ENCODE measurements around the gene CD200R1. TPM values are rescaled to one million over a fixed set of nuclear protein-coding genes. Genes with fewer than 3 reads are reported as not detected.
"Not testable (repeated sequence)": the region's sequence is repeated elsewhere in the genome, so short reads cannot be mapped to it uniquely, and the experiment has no call there.

Gene CD200R1
- total RNA-seq, 1 donor from 2014 or later: 18.6 TPM

- intact Hi-C loops (cut with micrococcal nuclease): loop anchor here (10.0 kb wide), 1 partner anchor 682 kb away; the partner anchor contains the start of gene SLC9C1
Measured at GRCh38 chr3:112976953-112977352, 2.0 kb upstream of the CD200R1 start.

DNA sequence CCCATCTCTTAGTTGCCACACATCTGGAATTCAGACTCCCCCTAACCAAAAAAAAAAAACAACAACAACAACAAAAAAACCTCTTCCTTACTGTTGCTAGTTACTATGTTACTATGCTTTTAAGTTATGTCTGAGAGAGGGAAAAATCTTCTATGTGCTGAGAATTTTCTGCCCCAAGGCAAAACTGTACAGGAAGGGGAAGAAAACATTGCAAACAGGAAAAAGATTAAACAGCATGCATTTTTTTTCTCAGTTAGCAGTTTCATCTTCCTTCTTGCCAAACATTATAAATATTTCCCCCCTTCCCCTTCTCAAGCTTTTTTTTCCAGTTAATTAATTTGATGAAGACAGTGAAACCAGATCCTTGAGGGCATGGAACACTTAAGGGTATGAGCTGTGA lies 1.1 kb upstream of the CD200R1 start:
- intact Hi-C loops (cut with micrococcal nuclease): loop anchor here (10.0 kb wide), 1 partner anchor 681 kb away; the partner anchor contains the start of gene SLC9C1

- intact Hi-C loops (cut with micrococcal nuclease): loop anchor here (2.0 to 10.0 kb wide), 2 partner anchors 127 to 679 kb away; partner anchors contain the start of genes CD200R1L and SLC9C1
Measured at GRCh38 chr3:112974178-112974517, 755 bp downstream of the CD200R1 start.

DNA sequence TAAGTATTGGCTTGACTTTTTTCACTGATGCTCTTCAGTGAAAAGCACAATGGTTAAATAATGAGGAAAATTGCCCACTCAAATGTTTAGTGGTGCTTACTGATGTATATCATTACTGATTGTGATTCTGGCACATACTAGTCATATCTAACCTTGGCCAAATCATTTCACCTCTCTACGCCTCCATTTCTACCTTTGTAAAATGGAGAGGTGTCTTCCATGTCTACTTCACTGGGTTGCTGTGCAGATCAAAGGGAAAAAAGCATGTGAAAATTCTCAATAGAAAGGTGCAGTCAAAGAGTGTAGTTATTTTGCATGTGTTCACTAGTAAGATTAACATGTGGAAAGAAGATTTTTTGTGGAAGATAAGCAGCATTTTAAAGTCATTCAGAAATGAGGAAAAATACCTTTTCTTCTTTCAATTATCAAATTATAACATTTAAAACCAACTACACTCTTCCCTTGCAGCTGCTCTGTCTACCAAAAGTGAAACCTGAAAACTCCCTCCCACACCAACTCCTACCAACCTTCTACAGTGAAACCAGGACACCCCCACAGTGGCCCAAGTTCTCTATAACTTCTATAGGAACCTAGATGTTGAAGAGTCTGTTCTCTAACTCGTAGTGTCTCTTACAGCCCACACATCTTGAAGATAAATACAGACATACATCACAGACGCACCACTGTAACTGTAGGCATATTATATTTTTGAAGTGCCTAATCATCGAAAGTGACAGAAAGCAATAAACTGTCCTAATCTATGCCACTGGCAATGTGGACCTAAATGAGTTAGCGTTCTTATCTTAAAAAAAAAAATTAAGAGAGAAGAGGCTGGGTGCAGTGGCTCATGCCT lies 1.4 kb downstream of the CD200R1 start:
- intact Hi-C loops (cut with micrococcal nuclease): loop anchor here (1.0 to 10.0 kb wide), 9 partner anchors 17 to 679 kb away; partner anchors contain the start of genes CD200R1L, GTPBP8, SLC35A5 and SLC9C1

- intact Hi-C loops (cut with micrococcal nuclease): loop anchor here (10.0 kb wide), 1 partner anchor 677 kb away; the partner anchor contains the start of gene SLC9C1
Measured at GRCh38 chr3:112972158-112972557, 2.7 kb downstream of the CD200R1 start.

GRCh38 chr3:112967828-112968227 lies 7.1 kb downstream of the CD200R1 start:
- intact Hi-C loops (cut with micrococcal nuclease): no loop called here

DNA sequence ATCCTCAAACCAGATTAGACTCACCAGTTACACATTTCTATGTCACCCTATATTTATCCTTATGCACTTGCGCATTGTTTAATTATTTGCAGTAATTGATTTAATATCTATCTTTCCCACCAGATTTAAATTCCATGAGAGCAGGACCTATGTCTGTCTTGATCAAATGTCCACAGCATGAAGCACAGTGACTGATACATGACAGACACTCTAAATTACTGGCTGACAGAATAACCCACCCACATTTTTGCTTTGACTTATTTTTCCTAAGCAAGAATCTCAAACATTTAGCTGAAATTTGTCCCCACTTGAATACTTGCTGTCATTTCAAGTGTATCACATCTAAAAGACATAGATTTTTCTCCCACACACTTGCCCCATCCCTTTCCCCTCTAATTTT lies 7.5 kb downstream of the CD200R1 start:
- intact Hi-C loops (cut with micrococcal nuclease): no loop called here

GRCh38 chr3:112966633-112967032 lies 8.3 kb downstream of the CD200R1 start:
- intact Hi-C loops (cut with micrococcal nuclease): no loop called here

DNA sequence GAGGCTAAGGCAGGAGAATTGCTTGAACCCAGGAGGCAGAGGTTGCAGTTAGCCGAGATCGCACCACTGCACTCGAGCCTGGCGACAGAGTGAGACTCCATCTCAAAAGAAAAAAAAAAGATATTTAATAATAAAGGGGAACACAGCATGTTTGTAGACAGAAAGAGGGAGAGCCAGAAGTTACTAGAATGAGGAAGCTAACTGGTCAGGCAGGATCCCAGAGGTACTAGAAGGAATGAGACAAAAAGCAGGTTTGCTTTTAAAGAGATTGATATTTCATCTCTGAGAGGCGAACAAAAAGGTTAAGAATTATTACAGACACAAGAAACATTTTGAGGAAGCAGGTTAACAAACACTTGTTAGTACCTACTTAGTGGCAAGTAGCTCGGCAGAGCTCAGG lies 9.2 kb downstream of the CD200R1 start:
- intact Hi-C loops (cut with micrococcal nuclease): no loop called here

- intact Hi-C loops (cut with micrococcal nuclease): no loop called here
Measured at GRCh38 chr3:112963683-112964082, 11.2 kb downstream of the CD200R1 start.

DNA sequence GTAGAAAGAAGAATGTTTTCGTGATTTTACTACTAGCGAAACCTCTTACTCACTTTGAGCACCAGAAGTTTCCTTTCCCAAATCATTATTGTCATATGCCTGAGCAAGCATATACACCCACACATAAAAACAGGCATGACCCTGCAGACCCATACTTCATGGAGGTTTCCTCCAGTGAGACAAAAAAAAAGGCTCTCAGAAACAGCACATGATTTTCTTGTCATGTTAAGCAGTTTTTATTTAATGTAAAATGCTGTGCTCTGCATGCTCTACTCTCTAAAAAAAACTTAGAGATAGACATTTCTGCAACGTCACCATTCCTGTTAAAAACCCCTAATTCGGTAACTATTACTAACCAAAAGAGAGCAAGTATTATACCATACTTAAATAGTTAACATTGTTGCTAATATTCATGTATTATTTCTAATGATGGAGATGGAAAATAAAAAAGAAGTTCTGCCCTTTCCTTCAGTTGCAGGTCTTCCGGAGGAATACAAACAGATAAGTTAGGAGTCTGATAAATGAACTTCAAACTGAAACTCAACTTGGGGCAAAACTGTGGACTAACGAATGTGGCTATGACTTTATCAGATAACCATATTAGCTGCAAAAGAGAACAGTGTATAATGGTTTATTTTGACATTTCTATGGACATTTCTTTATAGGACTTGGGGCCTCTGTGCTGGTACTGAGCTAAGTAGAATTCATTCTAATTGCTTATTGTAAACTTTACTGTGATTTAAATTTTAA lies 15.9 kb downstream of the CD200R1 start:
- intact Hi-C loops (cut with micrococcal nuclease): no loop called here

DNA sequence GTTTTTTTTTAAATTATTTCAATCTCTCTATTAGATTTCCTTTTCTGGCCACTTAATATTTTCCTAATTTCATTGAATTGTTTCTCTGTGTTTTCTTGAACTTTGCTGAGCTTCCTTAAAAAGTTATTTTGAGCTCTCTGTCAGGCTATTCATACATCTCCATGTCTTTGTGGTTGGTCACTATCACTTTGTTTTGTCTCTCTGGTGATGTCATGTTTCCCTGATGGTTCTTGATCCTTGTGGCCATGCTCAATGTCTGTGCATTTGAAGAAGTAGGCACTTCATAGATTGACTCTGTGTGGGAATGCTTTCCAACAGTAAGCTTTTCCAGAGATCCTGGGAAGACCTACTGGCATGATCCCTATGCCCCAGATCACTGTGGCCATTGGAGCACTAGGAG lies 18.6 kb downstream of the CD200R1 start:
- intact Hi-C loops (cut with micrococcal nuclease): no loop called here

- intact Hi-C loops (cut with micrococcal nuclease): no loop called here
Measured at GRCh38 chr3:112948346-112948838, 26.5 kb downstream of the CD200R1 start.

DNA sequence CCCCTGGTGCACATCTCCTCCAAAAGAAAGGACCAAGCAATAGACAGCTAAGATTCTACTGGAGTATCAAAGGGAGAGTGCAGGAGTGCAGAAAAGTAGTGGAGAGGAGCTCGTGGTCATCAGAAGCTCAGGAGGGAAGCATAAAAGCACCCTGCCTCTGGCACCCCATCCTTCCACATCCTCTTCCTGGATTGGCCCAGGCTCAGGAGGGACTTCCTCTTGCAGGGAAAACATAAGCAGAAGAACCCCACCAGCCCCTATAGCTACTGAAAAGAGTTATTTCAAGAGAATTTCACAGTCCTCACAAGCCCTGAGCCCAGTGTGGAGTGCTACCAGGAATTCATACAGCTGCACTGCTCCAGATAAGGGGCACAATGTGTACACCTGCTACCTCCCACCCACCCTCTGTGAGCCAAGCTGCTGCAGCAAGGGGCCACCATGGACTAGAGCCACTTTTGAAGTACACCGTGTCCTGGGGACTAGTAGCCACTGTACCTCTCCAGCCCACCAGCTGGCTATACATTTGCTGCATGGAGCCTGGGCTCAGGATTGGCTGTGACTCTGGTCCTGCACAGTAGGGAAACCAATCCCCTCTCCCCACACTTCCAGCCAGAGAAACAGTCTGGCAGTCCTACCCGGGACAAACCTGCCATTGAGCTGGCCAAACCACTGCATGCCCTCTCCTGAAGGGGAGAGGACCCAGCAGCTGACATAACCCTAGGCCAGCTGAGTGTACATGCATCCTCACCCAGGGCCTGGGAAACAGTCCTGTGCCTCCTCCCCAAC lies 43.0 kb downstream of the CD200R1 start:
- intact Hi-C loops (cut with micrococcal nuclease): no loop called here

DNA sequence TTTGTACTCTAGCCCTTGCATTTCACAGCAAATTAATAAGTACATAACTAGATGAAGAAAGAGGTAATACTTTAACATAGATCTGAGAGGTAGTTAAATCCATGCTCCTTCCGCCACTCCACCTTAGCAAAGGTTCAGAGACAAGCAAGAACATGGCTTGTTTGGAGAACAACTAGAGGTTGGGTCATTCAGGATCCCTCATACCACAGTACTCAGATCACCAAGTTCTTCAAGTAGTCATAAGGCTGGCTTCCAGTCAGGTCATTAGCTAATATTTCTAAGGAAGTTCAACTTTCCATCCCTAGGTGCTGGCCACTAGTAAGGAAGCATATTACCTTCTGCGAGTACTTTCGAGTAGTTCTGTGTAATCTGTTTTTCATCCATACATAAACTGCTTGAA lies 44.1 kb downstream of the CD200R1 start:
- intact Hi-C loops (cut with micrococcal nuclease): no loop called here

DNA sequence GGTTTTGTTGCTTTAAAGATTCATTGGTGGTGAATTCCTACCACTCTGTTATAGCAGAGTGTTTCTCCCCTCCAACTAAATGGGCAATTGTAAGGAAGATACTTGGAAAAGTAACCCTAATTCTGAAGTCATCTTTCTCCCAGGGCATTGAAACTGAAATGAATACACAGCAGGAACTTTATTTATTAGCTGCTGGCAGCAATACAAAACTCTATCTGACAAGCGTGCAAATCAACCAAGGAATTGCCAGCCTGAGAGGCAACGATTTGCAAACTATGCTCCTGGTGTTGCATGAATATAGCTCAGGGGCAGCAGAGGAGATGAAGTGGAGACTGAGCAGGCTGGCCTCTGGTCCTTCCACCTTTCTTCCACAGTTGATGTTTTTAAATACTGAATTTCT lies 48.9 kb downstream of the CD200R1 start:
- intact Hi-C loops (cut with micrococcal nuclease): no loop called here

DNA sequence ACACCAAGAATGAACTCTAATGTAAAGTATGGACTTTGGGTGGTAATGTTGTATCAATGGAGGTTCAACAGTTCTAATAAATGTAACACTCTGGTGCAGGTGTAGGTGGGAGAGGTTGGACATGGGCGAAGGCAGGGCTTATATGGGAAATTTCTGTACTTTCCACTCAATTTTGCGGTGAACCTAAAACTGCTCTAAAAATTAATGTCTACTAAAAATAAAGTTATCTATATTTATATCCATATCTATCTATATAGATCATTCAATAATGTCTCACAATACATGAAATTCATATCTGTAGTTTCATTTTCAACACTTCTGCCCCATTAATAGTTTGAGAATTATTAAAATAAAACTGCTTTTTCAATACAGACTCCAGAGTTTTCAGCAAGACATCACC lies 49.3 kb downstream of the CD200R1 start:
- intact Hi-C loops (cut with micrococcal nuclease): no loop called here

- intact Hi-C loops (cut with micrococcal nuclease): not testable (repeated sequence)
Measured at GRCh38 chr3:112919541-112919940, 55.4 kb downstream of the CD200R1 start.

DNA sequence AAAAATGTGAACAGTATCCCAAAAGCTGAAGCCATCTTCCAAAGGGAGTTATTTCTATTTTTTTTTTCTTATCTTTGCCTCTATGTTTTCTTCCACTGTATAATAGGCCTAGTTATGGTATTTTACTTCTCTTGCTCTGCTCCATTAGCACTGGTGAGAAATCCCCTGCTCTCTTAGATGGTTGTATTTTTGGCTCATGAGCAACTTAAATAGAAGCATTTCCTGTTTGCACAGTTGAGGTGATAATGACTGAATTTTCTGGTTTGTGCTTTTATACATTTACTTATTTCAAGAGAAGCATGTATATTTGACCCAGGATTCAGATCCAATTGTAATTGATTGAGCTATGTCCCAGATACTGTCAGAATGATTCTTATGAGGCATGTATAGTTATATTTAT lies 66.7 kb downstream of the CD200R1 start:
- intact Hi-C loops (cut with micrococcal nuclease): loop anchor here (1.0 kb wide), 1 partner anchor 65 kb away; no protein-coding TSS in a partner anchor

DNA sequence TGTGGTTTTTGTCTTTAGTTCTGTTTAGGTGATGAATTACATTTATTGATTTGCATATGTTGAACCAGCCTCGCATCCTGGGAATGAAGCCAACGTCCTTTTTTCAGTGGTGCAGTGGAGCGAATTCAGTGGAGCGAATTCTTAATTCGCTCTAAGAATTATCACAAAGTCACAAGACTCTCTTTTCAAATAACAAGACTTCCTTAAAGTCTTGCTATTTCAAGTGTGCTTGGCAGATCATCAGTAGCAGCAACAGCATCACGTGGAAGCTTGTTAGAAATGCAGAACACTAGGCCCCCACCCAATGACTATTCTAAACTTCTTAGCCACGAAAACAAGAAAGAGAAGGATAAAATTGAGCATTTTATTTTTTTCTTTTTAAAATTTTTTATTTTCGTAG lies 70.1 kb downstream of the CD200R1 start:
- intact Hi-C loops (cut with micrococcal nuclease): no loop called here

DNA sequence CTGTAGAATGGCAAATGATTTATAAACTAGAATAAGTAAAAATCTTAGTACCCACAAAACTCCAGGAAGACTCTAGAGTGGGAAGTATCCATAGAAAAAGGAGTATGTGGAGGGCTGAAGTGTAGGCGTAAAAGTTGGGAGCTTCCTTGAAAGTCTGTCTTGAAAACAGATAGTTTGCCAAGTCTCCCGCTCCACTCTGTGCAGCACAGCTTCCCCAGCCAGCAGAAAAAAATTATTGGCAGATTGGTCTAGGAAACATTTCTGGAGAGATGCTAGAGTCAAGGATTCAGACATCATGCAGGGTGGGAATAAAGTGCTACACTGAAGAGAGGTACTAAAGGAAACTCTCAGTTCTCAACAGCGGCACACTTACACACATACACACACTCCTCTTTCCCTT lies 74.8 kb downstream of the CD200R1 start:
- intact Hi-C loops (cut with micrococcal nuclease): no loop called here
